Spleen (tissue), 11 donors: Measurements from ENCODE around the gene CENPB. TPM values are rescaled to one million over a fixed set of nuclear protein-coding genes. Genes with fewer than 3 reads are reported as not detected.

Experiments used
- DNase-seq: peaks from one replicate; pipeline ENCODE4 v3.0.0-alpha.2; 2020
- H3K27ac ChIP-seq, 8 donors: fragments of 200-600 bp; sonication (generic) in 7 of 8; 1 replicate in 4 of 8; 2 replicates in 4 of 8; pipeline versions ENCODE4 v1.5.0 to v1.8.0; 2016 to 2021; ENCODE audit warnings: inconsistent platforms in 4 of 8, mild to moderate bottlenecking in 4 of 8, moderate library complexity in 1 of 8
- H3K27me3 ChIP-seq, 7 donors: fragments of 200-600 bp; sonication (generic) in 6 of 7; replicated peaks in 1 of 7; 1 replicate in 4 of 7; 2 replicates in 3 of 7; pipeline versions ENCODE4 v1.5.0 to v1.8.0; 2016 to 2021; ENCODE audit warnings: inconsistent platforms in 3 of 7, mild to moderate bottlenecking in 1 of 7
- H3K36me3 ChIP-seq, 6 donors: fragments of 200-600 bp; sonication (generic) in 5 of 6; 1 replicate in 4 of 6; 2 replicates in 2 of 6; pipeline versions ENCODE4 v1.5.0 to v1.8.0; 2016 to 2021; ENCODE audit warnings: inconsistent platforms in 2 of 6
- H3K4me1 ChIP-seq, 6 donors: fragments of 200-600 bp; sonication (generic) in 5 of 6; 1 replicate in 3 of 6; 2 replicates in 3 of 6; pipeline versions ENCODE4 v1.5.0 to v1.8.0; 2016 to 2021; ENCODE audit warnings: inconsistent platforms in 3 of 6
- H3K4me3 ChIP-seq, 8 donors: fragments of 200-600 bp; sonication (generic) in 7 of 8; 1 replicate in 4 of 8; 2 replicates in 4 of 8; pipeline versions ENCODE4 v1.5.0 to v1.8.0; 2016 to 2021; ENCODE audit warnings: inconsistent platforms in 4 of 8, mild to moderate bottlenecking in 4 of 8, moderate library complexity in 2 of 8
- H3K9me3 ChIP-seq, 8 donors: fragments of 200-600 bp; sonication (generic) in 7 of 8; 1 replicate in 4 of 8; 2 replicates in 4 of 8; pipeline versions ENCODE4 v1.5.0 to v1.8.0; 2016 to 2021; ENCODE audit warnings: inconsistent platforms in 4 of 8
- POLR2A ChIP-seq, 3 donors: fragments of 450-650 bp; IDR thresholded peaks; one replicate each; pipeline ENCODE4 v1.5.1; 2017; ENCODE audit warnings: antibody characterized with exemption in 3 of 3, mild to moderate bottlenecking in 1 of 3
- POLR2AphosphoS5 ChIP-seq, 3 donors: sonication (generic); formaldehyde crosslinking; IDR thresholded peaks; one replicate each; pipeline ENCODE4 v1.5.1; 2017; ENCODE audit warnings: antibody characterized with exemption in 3 of 3
- WGBS, 5 donors: extraction: QIAGEN DNeasy Blood & Tissue Kit in 3 of 5; methylation state at CpG; one replicate each; pipeline versions ENCODE4 v1.1.5 to v1.1.7; 2013 to 2018; 5-methylcytosine and 5-hydroxymethylcytosine counted together
- intact Hi-C: fragments of 100-400 bp; cut with DNase I; formaldehyde crosslinking; loops from one replicate; pipeline ENCODE4 v1.15.0; 2023; ENCODE audit warnings: low total_unique reads
- polyA plus RNA-seq, 3 donors: library from polyadenylated mRNA; stranded (reverse); fragments of 200-250 nt; gene quantifications; one replicate each; pipeline ENCODE4 v1.2.1, GENCODE V29; 2013
- total RNA-seq, 7 donors: library from RNA; depleted of rRNA in 3 of 7; stranded (reverse); fragments of >200 nt in 3 of 7; fragmentation: NEBNext Ultra II Directional in 4 of 7; extraction: Animal tissue kit (Norgen Biotek cat#: 25700) in 4 of 7; gene quantifications; one replicate each; pipeline versions ENCODE4 v1.1.0 to v1.2.1, GENCODE V29; 2016 to 2021
- TF ChIP-seq, protein P1 (sequence below), 11 experiments: fragments of 200-600 bp in 7 of 11; fragments of 450-650 bp in 4 of 11; sonication (generic) in 4 of 11; IDR thresholded peaks in 8 of 11; conservative IDR thresholded peaks in 3 of 11; 1 replicate in 7 of 11; 2 replicates in 4 of 11; pipeline versions ENCODE4 v1.4.0 to v1.8.0; 2016 to 2021; ENCODE audit warnings: antibody characterized with exemption in 11 of 11, inconsistent platforms in 4 of 11, mild to moderate bottlenecking in 1 of 11
- donor health status: healthy with polysubstance abuse.
- donor health status: DM: no; HTN: no; CAD: no; lungs with moderate emphysema.
- donor health status: DM: no; HTN: no; CAD: no.
- donor health status: Bipolar disorder and iron deficiency.
- donor health status: healthy.
- donor health status: DM: no; HTN: no; CAD: no.
- donor health status: DM: yes; HTN: yes; CAD: no.

Gene CENPB
- total and polyA plus RNA-seq, 10 donors, result 24.8 to 84.7 (median 55.6) TPM

DNA sequence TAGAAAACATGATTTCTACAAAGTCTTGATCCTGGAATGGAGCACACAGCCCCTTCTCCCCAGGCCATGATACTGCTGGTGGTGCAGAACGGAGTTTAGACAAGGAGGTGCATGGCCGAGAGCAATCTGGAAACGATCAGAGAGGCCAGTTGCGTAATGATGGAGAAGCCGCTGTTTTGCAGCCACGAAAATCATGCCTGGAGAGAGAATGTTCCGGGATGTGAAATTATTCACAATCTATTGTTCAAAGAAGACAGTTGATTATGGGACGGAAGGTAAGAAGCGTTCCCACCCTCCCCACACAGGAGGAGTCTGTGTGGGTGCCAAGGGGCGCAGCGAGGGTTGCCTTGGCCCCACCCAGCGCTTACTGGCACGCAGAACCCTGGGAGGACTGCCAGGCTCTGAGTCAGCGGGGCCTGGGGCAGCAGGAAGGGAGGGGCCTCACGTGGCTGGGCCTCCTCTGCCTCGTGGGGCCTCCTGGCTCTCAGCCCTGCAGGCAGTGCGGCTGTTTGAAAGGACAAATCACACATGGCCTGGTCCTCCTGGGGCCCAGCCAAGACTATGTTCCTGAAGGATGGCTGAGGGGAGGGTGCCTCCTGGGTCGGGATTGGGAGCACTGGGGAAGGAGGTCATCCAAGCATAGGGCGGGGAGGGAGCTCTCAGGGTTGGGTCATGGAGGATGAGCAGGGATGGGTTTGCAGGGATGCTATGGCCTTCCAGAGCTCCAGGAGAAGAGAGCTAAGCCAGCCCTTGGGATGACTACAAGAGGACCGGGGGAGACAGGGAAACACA is 25.1 kb upstream of the CENPB start:
- TF ChIP-seq, protein P1, sequence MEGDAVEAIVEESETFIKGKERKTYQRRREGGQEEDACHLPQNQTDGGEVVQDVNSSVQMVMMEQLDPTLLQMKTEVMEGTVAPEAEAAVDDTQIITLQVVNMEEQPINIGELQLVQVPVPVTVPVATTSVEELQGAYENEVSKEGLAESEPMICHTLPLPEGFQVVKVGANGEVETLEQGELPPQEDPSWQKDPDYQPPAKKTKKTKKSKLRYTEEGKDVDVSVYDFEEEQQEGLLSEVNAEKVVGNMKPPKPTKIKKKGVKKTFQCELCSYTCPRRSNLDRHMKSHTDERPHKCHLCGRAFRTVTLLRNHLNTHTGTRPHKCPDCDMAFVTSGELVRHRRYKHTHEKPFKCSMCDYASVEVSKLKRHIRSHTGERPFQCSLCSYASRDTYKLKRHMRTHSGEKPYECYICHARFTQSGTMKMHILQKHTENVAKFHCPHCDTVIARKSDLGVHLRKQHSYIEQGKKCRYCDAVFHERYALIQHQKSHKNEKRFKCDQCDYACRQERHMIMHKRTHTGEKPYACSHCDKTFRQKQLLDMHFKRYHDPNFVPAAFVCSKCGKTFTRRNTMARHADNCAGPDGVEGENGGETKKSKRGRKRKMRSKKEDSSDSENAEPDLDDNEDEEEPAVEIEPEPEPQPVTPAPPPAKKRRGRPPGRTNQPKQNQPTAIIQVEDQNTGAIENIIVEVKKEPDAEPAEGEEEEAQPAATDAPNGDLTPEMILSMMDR (IDR thresholded peaks at IDR 0.05 in 8 of 11, conservative IDR thresholded peaks at IDR 0.05 in 3 of 11), result no peak
- TF ChIP-seq POLR2A (IDR thresholded peaks at IDR 0.05) (peak; percentile 18 to 53 (median 20)), POLR2AphosphoS5 (IDR thresholded peaks at IDR 0.05) (peak; percentile 97 to 99 (median 98))

GRCh38 chr20:3808544-3808943 is 22.0 kb upstream of the CENPB start:
- intact Hi-C loops, result no loop called here
- Histone ChIP-seq H3K36me3 (peaks cover 0 to 29% (median 23%) of the 10 kb centered on the region in 6 donors), H3K27ac (peak overlapping the region; percentile 66 to 96 (median 85)), H3K27me3 (no peaks in the 10 kb centered on the region), H3K4me3 (peak overlapping the region in 3 of 8 donors; percentile 0 to 54 (median 22)), H3K9me3 (no peaks in the 10 kb centered on the region), H3K4me1 (peaks cover 15 to 96% (median 71%) of the 10 kb centered on the region in 6 donors)
- WGBS, 5 donors, result 79 to 90% (median 84%) methylated on average over 3 of the region's 3 CpGs
- TF ChIP-seq POLR2AphosphoS5 (IDR thresholded peaks at IDR 0.05) (no peak), POLR2A (IDR thresholded peaks at IDR 0.05) (no peak)
- TF ChIP-seq, protein P1 (IDR thresholded peaks at IDR 0.05 in 8 of 11, conservative IDR thresholded peaks at IDR 0.05 in 3 of 11), result no peak
- DNase-seq, result peak; percentile 27

More for the DNA sequence above, 25.1 kb upstream of the CENPB start:
- WGBS, 5 donors, result 9 to 14% (median 11%) methylated on average over 16 to 20 of the region's 20 CpGs
- peak; percentile 96 for DNase-seq
- no peaks in the 10 kb centered on the region for H3K36me3 ChIP-seq
- H3K4me1 ChIP-seq, result peaks cover 15 to 95% (median 75%) of the 10 kb centered on the region in 6 donors
- H3K9me3 ChIP-seq, result no peaks in the 10 kb centered on the region
- intact Hi-C loops, result no loop called here
- H3K4me3 ChIP-seq, result peak overlapping the region; percentile 8 to 67 (median 35)
- no peaks in the 10 kb centered on the region for H3K27me3 ChIP-seq
- H3K27ac ChIP-seq, result peak overlapping the region; percentile 85 to 96 (median 88)

DNA sequence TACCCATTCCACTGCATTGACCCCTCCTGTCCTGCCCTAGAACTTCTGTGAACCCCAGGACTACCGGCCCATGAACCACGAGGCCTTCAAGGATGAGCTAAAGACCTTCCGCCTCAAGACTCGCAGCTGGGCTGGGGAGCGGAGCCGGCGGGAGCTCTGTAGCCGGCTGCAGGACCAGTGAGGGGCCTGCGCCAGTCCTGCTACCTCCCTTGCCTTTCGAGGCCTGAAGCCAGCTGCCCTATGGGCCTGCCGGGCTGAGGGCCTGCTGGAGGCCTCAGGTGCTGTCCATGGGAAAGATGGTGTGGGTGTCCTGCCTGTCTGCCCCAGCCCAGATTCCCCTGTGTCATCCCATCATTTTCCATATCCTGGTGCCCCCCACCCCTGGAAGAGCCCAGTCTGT is 18.2 kb upstream of the CENPB start:
- no peak for TF ChIP-seq POLR2A (IDR thresholded peaks at IDR 0.05)
- TF ChIP-seq, protein P1 (IDR thresholded peaks at IDR 0.05 in 8 of 11, conservative IDR thresholded peaks at IDR 0.05 in 3 of 11), result no peak
- TF ChIP-seq POLR2AphosphoS5 (IDR thresholded peaks at IDR 0.05), result no peak
- Histone ChIP-seq H3K4me1 (peaks cover 17 to 97% (median 72%) of the 10 kb centered on the region in 6 donors), H3K9me3 (no peaks in the 10 kb centered on the region), H3K27me3 (no peaks in the 10 kb centered on the region), H3K36me3 (peaks cover 0 to 66% (median 56%) of the 10 kb centered on the region in 6 donors), H3K4me3 (no peak overlapping the region), H3K27ac (peak overlapping the region in 4 of 8 donors; percentile 85 to 99 (median 94))
- 90 to 97% (median 95%) methylated on average over 10 to 11 of the region's 11 CpGs for WGBS, 5 donors
- DNase-seq, result peak; percentile 70
- intact Hi-C loops, result no loop called here

- DNase-seq, result peak; percentile 54
- no peaks in the 10 kb centered on the region for H3K9me3 ChIP-seq
- TF ChIP-seq POLR2AphosphoS5 (IDR thresholded peaks at IDR 0.05) (no peak), POLR2A (IDR thresholded peaks at IDR 0.05) (no peak)
- TF ChIP-seq, protein P1 (IDR thresholded peaks at IDR 0.05 in 8 of 11, conservative IDR thresholded peaks at IDR 0.05 in 3 of 11), result no peak
- H3K27ac ChIP-seq, result peak overlapping the region in 2 of 8 donors; percentile 96 to 99
- H3K27me3 ChIP-seq, result no peaks in the 10 kb centered on the region
- H3K4me3 ChIP-seq, result no peak overlapping the region
- 73 to 86% (median 83%) methylated on average over 10 to 11 of the region's 11 CpGs for WGBS, 5 donors
- H3K4me1 ChIP-seq, result peaks cover 21 to 98% (median 74%) of the 10 kb centered on the region in 6 donors
- intact Hi-C loops, result no loop called here
- peaks cover 0 to 71% (median 56%) of the 10 kb centered on the region in 6 donors for H3K36me3 ChIP-seq
These were observed 17.8 kb upstream of the CENPB start for GRCh38 chr20:3804254-3804751.
